Esophagus squamous epithelium (tissue), 5 donors: ENCODE measurements around the gene SUSD3. TPM values are rescaled to one million over a fixed set of nuclear protein-coding genes. Genes with fewer than 3 reads are reported as not detected.

Source experiments
- DNase-seq: peaks from one replicate; lab custom pipeline; 2025; lab: John Stamatoyannopoulos, UW
- H3K27ac ChIP-seq, 4 donors: fragments of 200-600 bp; sonication (generic); one replicate each; pipeline ENCODE4 v1.5.1; 2016 to 2019; ENCODE audit warnings: mild to moderate bottlenecking in 1 of 4
- H3K27me3 ChIP-seq, 4 donors: fragments of 200-600 bp; sonication (generic); 1 replicate in 3 of 4; 2 replicates in 1 of 4; pipeline versions ENCODE4 v1.5.1 to v1.6.0; 2017 to 2021; ENCODE audit warnings: antibody characterized with exemption in 1 of 4
- H3K36me3 ChIP-seq, 3 donors: fragments of 200-600 bp; sonication (generic); one replicate each; pipeline ENCODE4 v1.5.1; 2016 to 2019
- H3K4me1 ChIP-seq, 3 donors: fragments of 200-600 bp; sonication (generic); one replicate each; pipeline ENCODE4 v1.5.1; 2017 to 2019
- H3K4me3 ChIP-seq, 4 donors: fragments of 200-600 bp; sonication (generic); 1 replicate in 3 of 4; 2 replicates in 1 of 4; pipeline ENCODE4 v1.5.1; 2016 to 2019; ENCODE audit warnings: mild to moderate bottlenecking in 2 of 4, moderate library complexity in 1 of 4
- H3K9me3 ChIP-seq, 3 donors: fragments of 200-600 bp; sonication (generic); one replicate each; pipeline ENCODE4 v1.5.1; 2016 to 2019
- POLR2A ChIP-seq, 4 donors: fragments of 450-650 bp; IDR thresholded peaks; one replicate each; pipeline ENCODE4 v1.6.1; 2017; ENCODE audit warnings: antibody characterized with exemption in 4 of 4, mild to moderate bottlenecking in 4 of 4, moderate library complexity in 3 of 4
- WGBS, 2 donors: methylation state at CpG; one replicate each; pipeline ENCODE4 v1.1.5; 2018; 5-methylcytosine and 5-hydroxymethylcytosine counted together
- intact Hi-C: fragments of 100-400 bp; cut with DNase I; formaldehyde crosslinking; loops from one replicate; pipeline ENCODE4 v1.15.0; 2022
- total RNA-seq, 4 donors: library from RNA; depleted of rRNA; stranded (reverse); fragments of >200 nt; gene quantifications; one replicate each; pipeline ENCODE4 v1.1.0, GENCODE V29; 2016
- TF ChIP-seq, protein P1 (sequence below), 6 experiments: fragments of 450-650 bp in 4 of 6; fragments of 200-600 bp in 2 of 6; sonication (generic) in 2 of 6; IDR thresholded peaks; one replicate each; pipeline ENCODE4 v1.5.1; 2016 to 2019; ENCODE audit warnings: antibody characterized with exemption in 6 of 6, mild to moderate bottlenecking in 4 of 6, moderate library complexity in 4 of 6
- donor health status: DM: yes; HTN: yes; CAD: no.

Gene SUSD3
- total RNA-seq, 4 donors from 2014 or later, result 0.22 to 5.8 (median 2.7) TPM

DNA sequence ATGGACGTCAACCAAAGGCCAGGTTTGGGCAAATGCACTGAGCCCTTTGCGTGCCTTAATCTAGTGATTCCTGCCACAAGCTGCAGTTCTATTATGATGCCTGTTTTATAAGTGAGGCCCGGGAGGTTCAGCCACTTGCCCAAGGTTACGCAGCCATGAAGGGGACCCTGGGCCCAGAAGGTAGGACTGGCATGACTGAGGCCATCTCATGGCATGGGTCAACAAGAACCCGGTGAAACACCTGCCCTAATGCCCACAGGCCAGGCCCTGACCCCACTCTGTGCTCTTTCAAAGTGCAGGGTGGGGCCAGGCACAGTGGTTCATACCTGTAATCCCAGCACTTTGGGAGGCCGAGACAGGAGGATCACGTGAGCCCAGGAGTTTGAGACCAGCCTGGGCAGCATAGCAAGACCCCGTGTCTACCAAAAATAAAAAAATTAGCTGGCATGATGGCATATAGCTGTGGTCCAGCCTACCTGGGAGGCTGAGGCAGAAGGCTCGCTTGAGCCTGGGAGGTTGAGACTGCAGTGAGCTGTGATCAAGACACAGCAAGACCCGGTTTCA is 66.9 kb downstream of the SUSD3 start:
- H3K27ac ChIP-seq, result peak overlapping the region in 1 of 4 donors; percentile 96
- intact Hi-C loops, result no loop called here
- H3K4me3 ChIP-seq, result no peak overlapping the region
- H3K9me3 ChIP-seq, result no peaks in the 10 kb centered on the region
- DNase-seq, result no peak
- TF ChIP-seq, protein P1, sequence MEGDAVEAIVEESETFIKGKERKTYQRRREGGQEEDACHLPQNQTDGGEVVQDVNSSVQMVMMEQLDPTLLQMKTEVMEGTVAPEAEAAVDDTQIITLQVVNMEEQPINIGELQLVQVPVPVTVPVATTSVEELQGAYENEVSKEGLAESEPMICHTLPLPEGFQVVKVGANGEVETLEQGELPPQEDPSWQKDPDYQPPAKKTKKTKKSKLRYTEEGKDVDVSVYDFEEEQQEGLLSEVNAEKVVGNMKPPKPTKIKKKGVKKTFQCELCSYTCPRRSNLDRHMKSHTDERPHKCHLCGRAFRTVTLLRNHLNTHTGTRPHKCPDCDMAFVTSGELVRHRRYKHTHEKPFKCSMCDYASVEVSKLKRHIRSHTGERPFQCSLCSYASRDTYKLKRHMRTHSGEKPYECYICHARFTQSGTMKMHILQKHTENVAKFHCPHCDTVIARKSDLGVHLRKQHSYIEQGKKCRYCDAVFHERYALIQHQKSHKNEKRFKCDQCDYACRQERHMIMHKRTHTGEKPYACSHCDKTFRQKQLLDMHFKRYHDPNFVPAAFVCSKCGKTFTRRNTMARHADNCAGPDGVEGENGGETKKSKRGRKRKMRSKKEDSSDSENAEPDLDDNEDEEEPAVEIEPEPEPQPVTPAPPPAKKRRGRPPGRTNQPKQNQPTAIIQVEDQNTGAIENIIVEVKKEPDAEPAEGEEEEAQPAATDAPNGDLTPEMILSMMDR (IDR thresholded peaks at IDR 0.05), result no peak
- no peak for TF ChIP-seq POLR2A (IDR thresholded peaks at IDR 0.05)
- peaks cover 6 to 46% (median 7%) of the 10 kb centered on the region in 3 donors for H3K36me3 ChIP-seq
- H3K4me1 ChIP-seq, result peaks cover 44 to 66% (median 52%) of the 10 kb centered on the region in 3 donors
- H3K27me3 ChIP-seq, result no peaks in the 10 kb centered on the region
- 75 to 87% methylated on average over 6 to 8 of the region's 10 CpGs for whole genome bisulfite sequencing, 2 donors

DNA sequence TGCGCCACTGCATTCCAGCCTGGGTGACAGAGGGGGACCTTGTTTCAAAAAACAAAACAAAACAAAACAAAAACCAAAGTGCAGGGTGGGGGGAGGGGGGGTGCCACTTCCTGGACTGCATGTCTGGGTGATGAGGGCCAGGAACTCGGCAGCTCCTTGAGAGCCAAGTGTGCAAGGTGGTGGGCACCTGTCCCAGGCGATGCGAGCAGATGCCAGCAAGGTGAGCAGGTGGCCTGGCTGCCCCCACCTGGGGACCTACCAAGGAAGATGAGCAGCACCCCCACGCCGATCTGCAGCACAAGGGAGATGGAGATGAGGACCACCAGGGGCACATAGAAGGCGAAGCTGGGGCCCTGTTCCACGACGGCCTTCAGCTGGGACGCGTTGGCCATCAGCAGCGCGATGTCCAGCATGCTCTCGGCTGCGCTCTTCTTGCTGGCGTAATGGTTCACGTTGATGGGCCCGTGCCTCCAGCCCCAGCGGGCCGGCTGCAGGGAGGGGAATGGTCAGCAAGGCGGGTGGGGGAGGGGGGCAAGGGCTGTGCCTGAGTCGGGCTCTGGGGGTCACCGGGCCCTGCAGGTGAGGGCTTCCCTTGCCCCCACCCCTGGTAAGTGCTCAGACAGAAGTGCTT is 67.8 kb downstream of the SUSD3 start:
- H3K27me3 ChIP-seq, result no peaks in the 10 kb centered on the region
- TF ChIP-seq POLR2A (IDR thresholded peaks at IDR 0.05), result no peak
- TF ChIP-seq, protein P1 (IDR thresholded peaks at IDR 0.05), result no peak
- H3K27ac ChIP-seq, result peak overlapping the region; percentile 18 to 97 (median 86)
- DNase-seq, result no peak
- peak overlapping the region in 1 of 4 donors; percentile 29 for H3K4me3 ChIP-seq
- intact Hi-C loops, result no loop called here
- WGBS, 2 donors, result 72 to 84% methylated on average over 13 to 18 of the region's 23 CpGs
- H3K9me3 ChIP-seq, result no peaks in the 10 kb centered on the region
- peaks cover 48 to 66% (median 57%) of the 10 kb centered on the region in 3 donors for H3K4me1 ChIP-seq
- peaks cover 6 to 40% (median 7%) of the 10 kb centered on the region in 3 donors for H3K36me3 ChIP-seq

DNA sequence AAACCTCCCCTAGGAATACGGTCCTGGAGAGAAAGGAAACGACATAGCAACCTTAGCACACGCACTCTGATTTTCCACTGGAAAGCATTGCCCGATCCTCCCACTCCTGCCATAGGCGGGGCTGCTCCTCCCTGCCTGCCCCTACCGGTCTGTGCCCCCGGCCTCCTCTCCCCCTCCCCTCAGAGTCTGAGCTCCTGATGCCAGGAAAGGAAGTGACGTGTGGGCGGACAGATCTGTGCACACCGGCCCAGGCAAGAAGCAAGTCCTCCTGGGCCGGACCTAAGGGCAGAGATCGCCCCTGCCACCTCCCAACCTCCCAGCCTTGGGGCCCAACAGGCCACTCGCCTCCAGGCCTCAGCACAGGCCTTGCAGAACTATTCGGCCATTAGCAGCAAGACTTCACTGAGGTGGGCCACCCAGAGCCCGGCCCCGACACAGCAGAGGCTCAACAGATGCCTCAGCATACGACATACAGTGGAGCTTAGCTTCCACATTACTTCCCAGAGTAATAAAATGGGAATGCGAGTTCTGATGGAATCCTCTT is 68.4 kb downstream of the SUSD3 start:
- 14 to 17% methylated on average over 7 of the region's 18 CpGs for WGBS, 2 donors

DNA sequence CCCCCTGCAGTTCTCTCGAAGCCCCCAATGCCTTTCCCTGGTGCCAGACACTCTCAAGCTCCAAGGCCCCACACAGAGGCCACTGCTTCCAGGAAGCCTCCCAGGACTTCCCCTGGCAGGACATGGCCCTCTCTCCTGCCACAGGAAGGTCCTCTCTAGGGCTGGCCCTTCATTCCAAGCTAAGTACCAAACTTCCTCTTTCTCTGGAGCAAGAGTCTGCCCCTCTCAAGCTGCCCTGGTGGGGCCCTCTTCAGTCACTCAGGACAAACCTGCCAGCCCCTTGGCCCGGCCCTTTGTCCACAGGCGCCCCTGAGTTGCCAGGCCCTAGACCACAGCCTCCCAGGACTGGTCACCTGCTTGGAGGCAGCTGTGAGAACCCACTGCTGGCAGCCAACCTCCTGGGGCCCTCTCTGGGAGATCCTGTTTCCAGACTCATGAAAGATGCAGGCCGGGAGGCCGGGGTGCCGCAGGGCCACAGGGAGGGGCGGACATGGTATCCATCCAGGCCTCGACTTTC is 69.0 kb downstream of the SUSD3 start:
- no peaks in the 10 kb centered on the region for H3K27me3 ChIP-seq
- WGBS, 2 donors, result 45 to 52% methylated on average over 2 to 5 of the region's 8 CpGs
- H3K27ac ChIP-seq, result peak overlapping the region; percentile 47 to 97 (median 86)
- TF ChIP-seq POLR2A (IDR thresholded peaks at IDR 0.05), result no peak
- TF ChIP-seq, protein P1 (IDR thresholded peaks at IDR 0.05), result no peak
- peaks cover 60 to 77% (median 69%) of the 10 kb centered on the region in 3 donors for H3K4me1 ChIP-seq
- intact Hi-C loops, result no loop called here
- DNase-seq, result no peak
- H3K4me3 ChIP-seq, result peak overlapping the region in 1 of 4 donors; percentile 29
- peaks cover 6 to 32% (median 7%) of the 10 kb centered on the region in 3 donors for H3K36me3 ChIP-seq
- no peaks in the 10 kb centered on the region for H3K9me3 ChIP-seq

More for the DNA sequence above, 68.4 kb downstream of the SUSD3 start:
- Histone ChIP-seq H3K36me3 (peaks cover 6 to 34% (median 7%) of the 10 kb centered on the region in 3 donors), H3K4me1 (peaks cover 55 to 71% (median 63%) of the 10 kb centered on the region in 3 donors), H3K27me3 (no peaks in the 10 kb centered on the region), H3K27ac (peak overlapping the region; percentile 47 to 97 (median 86)), H3K9me3 (no peaks in the 10 kb centered on the region), H3K4me3 (peak overlapping the region in 1 of 4 donors; percentile 29)
- no peak for DNase-seq
- intact Hi-C loops, result no loop called here
- TF ChIP-seq, protein P1 (IDR thresholded peaks at IDR 0.05), result no peak
- no peak for TF ChIP-seq POLR2A (IDR thresholded peaks at IDR 0.05)
